GM21526 (cell line): ENCODE results near the gene TEDC1.

Experiments
- ATAC-seq: cut with Tn5 transposase; IDR thresholded peaks from one replicate; pipeline ENCODE4 v1.9.1; 2021; ENCODE audit warnings: moderate library complexity; ENCODE audit not compliant: unreplicated experiment, low FRiP score

TEDC1 gene

DNA sequence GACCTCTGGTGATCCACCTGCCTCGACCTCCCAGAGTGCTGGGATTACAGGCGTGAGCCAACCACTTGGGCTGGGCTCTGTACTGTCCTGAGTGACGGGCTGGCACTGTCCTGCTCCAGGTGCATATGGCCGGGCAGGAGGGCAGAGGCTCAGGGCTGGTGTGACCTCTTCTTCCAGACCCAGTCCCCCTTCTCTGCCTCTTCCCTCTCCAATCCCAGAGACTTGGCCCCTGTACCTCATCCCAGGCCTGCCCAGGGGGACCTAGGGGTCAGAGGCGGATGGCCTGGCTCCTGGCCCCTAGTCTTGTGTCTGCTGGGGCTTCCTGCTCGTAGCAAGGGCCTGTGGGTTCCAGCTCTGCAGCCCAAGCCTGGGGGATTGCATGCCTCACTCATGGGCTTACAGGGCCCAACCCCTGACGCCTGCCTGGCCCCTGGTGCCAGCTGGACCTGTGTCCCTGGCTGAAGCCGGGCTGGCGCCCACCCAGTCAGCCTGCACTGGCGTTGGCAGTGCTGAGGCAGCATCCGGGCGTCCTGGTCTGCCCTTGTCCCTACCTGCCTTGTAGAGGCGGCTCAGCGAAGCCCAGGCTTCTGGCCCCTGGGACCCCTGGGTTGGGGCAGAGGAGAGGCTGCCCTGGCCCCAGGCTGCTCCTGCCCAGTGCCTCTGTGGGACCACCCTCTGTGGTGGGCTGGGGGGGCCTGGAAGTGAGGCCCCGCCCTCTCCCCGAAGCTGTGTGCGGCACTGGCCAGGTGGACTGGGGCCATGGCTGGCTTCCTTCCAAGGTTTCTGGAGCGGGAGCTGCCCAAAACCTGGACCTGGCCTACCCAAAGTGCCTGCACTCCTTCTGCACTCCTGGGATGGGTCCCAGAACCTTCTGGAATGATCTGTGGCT lies 4.3 kb downstream of the TEDC1 start:
- no peak for ATAC-seq

DNA sequence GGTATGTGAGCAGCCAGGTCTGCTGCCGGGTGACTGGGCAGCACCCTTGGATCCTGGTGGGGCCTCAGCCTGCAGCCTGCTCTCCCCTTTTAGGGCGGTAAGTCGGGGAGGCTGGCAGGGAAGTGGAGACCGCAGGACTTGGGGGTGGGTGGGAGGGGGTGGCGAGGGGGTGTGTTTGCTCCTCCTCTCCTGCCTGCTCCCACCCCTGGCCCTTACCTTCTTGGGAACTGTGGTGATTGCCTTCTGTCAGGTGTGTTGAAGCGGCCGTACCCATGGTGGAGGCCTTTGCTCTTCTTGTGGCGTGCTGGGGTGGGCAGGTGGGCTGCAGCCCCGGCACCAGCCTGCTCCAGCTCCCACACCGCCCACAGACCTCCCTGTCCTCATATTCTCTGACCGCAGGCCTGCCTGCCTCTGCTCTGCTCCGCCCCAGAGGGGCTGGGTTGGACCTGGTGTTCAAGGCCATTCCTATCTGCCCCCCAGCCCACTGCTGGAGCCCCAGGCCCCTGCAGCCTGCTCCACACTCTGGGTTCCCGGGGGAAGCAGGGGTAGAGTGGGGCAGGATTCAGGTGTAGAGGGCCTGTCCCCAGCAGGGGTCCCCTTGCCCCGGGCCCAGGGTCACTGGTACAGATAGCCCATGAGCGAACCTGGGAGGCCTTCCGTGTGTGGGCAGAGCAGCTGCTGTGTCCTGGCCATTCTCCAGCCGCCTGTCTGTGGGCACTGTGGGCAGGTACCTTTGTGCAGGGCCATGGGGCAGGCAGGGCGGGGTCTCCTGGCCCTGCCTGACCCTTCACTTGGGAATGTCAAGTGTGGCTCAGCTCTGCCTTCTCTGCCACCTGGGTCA lies 5.2 kb downstream of the TEDC1 start:
- no peak for ATAC-seq

- no peak for ATAC-seq
Observed at GRCh38 chr14:105496831-105497591, 6.0 kb downstream of the TEDC1 start.

GRCh38 chr14:105497671-105498429 lies 6.8 kb downstream of the TEDC1 start:
- no peak for ATAC-seq

DNA sequence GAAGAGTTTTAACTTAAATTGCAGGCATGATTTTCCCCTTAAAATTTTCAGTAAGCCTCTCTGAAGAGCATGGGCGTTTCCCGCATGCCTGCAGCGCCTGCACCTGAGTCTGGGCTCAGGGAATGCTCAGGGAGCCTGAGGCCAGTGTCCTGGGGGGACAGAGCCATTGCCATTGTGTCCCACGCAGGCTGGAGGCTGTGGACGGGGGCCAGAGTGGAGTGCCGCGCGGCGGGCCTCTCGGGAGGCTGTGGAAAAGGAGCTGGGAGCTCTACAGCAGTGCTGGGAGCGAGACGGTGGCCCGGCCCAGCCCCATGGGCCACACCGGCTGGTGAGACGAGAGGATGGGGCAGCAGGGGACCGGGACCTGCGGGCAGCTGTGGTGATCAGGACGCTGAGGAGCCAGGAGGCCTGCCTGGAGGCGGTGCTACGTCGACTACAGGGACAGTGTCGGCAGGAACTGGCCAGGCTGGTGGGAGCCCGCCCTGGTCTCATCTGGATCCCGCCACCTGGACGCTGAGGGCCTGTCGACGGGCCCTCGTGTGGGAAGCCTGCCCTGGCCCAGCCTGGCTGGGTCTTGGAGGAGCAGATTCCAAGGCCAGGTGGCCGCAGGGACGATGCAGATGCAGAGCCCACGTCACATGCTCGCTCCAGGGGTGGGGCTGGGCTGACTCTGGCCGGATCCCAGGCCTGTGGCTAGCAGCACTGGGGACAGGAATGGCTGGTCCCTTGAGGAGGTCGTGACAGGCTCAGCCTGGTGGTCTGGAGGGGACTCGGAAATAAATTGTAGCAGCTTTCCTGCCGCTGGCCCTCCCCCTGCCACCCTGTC lies 7.6 kb downstream of the TEDC1 start:
- ATAC-seq, result no peak

DNA sequence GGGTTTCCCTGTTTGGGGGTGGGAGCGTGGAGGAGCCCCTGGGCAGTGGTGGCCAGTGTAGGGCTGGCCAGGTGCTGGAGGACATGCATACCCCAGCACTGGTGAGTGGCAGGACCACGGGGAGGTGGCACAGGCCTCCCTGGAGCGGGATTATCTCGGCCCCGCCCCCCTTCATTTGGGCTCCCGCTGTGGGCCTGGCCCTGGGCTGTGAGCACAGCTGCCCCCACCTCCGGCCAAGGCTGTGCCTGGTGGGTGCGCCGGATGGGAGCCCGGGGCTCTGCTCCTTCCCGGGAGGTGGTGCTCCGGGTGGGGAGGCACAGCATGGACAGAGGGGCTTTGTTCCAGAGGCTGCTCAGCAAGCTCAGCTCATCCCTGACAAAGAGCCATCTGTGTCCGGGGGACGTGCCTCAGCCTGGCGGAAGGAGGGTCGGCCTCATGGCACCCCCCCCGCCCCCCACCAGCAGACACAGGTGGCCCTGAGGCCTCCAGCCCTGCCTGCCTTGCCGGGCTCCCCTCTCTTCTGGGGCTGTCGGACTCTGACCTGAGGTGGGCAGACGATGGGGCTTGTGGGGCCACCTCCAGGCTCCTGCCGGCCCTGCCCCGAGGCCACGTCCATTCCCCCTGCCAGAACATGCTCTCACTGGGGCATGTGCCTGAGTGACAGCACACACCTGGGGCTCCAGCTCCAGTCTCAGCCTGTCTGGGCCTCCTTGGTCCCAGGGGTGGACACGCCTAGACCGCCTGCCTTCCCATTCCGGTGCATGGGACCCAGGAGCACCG lies 8.4 kb downstream of the TEDC1 start:
- no peak for ATAC-seq

- no peak for ATAC-seq
Observed at GRCh38 chr14:105500036-105500725, 9.1 kb downstream of the TEDC1 start.

DNA sequence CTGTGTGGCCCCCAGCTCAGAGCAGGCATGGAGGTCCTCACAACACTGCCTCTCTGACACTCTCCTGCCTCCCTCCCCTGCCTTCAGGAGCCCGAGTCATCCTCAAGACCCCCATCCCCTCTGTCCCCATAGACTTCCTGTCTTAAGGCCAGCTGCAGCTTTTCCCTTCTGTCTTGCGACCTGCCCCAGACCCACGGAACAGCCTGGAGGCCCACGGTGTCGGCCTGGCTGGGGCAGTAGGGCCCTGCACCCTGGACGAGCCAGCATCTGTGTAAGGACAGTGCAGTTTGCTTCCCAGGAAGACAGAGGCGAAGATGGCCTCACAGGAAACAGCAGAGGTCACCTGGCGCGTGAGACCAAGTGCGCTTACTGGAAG lies 9.7 kb downstream of the TEDC1 start:
- ATAC-seq, result no peak

GRCh38 chr14:105501504-105502291 lies 10.7 kb downstream of the TEDC1 start:
- ATAC-seq, result no peak

DNA sequence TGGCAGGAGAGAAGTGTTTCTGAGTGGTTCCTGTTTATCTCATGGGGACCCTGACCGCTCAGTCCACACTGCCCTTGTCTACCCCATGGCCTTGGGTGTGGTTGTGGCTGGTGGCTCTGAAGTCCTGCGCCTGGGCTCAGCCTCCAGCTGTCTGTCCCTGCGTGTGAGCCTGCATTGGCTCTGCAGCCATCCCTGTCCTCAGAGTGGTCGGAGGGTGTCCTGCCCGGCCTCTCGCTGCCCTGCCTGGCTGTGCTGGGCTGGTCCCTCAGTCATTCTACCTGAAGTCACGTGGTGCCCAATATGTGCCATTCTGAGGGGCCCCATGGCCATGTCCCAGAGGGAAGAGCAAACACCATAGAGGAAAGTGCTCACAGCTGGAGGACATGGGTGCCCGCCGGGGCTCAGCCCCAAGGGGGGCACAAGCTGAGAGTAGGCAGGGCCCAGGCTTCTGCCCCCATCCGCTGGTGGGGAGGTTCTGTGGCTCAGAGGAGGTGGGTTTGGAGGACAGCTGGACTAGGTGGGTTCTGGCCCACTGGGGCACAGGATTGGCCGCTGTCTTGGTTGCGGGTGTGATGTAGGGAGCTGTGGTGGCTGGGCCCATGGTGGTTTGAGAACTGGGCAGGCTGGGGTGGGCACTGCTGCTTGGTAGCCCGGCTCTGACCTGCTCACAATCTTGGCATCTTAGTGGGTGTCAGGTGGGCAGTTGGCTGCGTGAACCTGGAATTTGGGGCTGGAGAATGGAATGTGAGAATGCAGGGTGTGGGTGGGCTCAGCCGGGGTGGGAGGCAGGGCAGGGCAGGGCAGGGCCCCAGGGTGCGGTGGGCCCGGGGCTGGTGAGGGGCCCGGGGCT lies 11.6 kb downstream of the TEDC1 start:
- ATAC-seq, result no peak

DNA sequence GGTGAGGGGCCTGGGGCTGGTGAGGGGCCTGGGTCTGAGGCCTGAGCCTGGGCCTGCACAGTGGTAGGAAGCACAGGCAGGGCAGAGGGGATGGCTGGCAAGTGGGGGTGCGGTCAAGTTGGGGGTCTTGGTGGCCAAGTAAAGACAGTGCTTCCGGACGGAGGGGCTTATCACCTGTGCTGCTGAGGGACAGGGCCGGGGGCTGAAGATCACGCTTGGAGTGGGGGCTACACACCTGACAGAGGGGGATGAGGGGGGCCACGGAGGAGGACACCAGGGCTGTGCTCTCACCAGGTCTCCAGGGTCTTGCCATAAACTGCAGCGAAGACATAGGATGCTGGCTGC lies 12.2 kb downstream of the TEDC1 start:
- ATAC-seq, result no peak

DNA sequence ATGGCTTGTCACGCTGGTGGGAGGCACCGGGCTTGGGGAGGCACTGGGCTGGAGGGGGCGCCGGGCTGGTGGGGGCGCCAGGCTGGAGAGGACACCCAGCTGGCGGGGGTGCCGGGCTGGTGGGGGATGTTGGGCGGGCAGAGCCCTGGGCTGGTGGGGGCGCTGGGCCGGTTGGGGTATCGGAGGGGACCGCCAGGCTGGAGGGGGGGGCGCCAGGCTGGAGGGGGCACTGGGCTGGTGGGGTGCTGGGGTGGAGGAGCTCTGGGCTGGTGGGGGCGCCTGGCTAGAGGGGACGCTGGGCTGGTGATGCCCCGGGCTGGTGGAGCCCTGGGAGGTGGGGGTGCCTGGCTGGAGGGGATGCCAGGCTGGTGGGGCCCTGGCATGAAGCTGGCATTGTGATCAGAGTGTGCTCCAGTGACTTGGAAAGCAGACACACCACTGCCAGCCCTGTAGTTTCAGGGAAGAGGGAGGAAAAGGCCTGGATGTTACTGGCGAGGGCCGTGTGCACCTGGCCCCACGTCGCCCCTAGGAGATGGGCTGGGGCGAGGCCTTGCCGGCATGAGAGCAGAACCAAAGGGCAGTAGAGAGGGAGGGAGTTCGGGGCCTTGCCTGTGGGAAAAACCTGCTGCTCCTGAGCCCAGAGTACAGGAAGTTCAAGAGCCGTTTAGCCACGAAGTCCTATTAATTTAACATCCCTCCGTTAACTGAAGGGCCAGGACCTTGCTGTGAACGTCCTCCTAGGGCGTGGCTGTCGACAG lies 13.1 kb downstream of the TEDC1 start:
- no peak for ATAC-seq

- ATAC-seq, result no peak
Observed at GRCh38 chr14:105505101-105505500, 14.1 kb downstream of the TEDC1 start.

DNA sequence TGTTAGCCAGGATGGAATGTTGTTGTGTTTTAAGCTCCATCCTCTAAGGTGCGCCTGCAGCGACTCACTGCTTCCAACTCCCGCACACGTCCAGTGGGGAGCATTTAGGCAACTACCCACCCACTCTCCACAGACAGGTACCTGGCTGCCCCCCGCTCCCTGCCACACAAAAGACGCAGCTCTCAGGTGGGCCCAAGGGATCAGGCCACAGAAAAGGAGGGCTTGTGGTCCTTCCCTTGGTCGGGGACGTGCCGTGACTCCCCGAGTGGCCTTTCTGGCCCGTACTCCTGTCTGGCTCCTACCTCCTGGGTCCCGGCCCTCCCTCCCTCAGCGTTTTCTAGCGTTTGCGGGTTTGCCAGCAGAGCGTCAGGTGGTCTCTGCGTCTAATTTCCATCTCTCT lies 16.2 kb downstream of the TEDC1 start:
- no peak for ATAC-seq

GRCh38 chr14:105508069-105508468 lies 17.0 kb downstream of the TEDC1 start:
- no peak for ATAC-seq

- no peak for ATAC-seq
Observed at GRCh38 chr14:105508601-105509000, 17.6 kb downstream of the TEDC1 start.
